GM12873 (cell line): ENCODE data around the gene PRKAB1.

Source experiments
- TF ChIP-seq, protein P1 (sequence below): IDR thresholded peaks from 2 replicates; pipeline ENCODE4 v1.5.1; 2012; ENCODE audit warnings: low read depth, mild to moderate bottlenecking, moderate library complexity, low read length, control low read depth; ENCODE audit not compliant: insufficient read depth; ENCODE audit errors: missing control alignments

Gene PRKAB1, protein sequence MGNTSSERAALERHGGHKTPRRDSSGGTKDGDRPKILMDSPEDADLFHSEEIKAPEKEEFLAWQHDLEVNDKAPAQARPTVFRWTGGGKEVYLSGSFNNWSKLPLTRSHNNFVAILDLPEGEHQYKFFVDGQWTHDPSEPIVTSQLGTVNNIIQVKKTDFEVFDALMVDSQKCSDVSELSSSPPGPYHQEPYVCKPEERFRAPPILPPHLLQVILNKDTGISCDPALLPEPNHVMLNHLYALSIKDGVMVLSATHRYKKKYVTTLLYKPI

DNA sequence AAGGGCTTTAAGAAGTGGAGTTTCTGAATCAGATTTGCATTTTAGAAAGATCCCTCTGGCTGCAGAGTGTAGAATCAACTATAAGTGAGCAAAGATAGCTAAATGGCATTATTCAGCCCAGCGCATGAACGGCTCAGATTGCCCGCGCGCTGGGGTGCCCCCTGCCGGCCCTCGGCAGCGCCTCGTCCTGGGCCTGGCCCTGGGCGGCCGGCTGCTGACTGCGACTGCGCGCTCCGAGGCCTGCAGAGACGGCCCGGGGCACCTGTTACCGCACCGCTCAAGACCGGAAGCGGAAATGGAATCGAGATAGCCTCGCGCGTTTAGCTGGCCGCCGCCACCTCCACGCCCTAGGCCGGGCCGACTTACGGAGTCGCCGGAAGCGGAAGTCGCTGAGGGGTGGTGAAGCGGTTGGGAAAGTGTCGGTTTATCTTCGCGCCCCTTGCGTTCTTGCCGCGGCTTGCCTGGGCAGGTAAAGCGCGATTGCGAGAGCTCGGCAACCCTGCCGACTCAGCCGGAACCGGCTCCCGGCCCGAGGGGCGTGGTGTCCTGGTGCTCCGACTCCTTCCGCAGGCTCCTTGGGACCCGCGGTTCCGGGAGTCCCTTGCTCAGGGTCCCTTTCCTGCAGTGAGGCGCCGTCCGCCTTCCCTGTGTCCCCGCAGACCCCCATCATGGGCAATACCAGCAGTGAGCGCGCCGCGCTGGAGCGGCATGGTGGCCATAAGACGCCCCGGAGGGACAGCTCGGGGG lies at the start of gene PRKAB1:
PRKAB1 (plus strand) TSS at position 557 of the 747 bp plus-strand sequence; CDS start at position 669, 112 bp downstream.
- TF ChIP-seq, protein P1, sequence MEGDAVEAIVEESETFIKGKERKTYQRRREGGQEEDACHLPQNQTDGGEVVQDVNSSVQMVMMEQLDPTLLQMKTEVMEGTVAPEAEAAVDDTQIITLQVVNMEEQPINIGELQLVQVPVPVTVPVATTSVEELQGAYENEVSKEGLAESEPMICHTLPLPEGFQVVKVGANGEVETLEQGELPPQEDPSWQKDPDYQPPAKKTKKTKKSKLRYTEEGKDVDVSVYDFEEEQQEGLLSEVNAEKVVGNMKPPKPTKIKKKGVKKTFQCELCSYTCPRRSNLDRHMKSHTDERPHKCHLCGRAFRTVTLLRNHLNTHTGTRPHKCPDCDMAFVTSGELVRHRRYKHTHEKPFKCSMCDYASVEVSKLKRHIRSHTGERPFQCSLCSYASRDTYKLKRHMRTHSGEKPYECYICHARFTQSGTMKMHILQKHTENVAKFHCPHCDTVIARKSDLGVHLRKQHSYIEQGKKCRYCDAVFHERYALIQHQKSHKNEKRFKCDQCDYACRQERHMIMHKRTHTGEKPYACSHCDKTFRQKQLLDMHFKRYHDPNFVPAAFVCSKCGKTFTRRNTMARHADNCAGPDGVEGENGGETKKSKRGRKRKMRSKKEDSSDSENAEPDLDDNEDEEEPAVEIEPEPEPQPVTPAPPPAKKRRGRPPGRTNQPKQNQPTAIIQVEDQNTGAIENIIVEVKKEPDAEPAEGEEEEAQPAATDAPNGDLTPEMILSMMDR, result peak; percentile 90

- TF ChIP-seq, protein P1, result no peak
Measured at GRCh38 chr12:119620490-119620889, 47.4 kb upstream of the PRKAB1 start.

GRCh38 chr12:119621878-119622277 lies 46.1 kb upstream of the PRKAB1 start:
- TF ChIP-seq, protein P1, result no peak

GRCh38 chr12:119624966-119625365 lies 43.0 kb upstream of the PRKAB1 start:
- TF ChIP-seq, protein P1, result no peak

GRCh38 chr12:119627019-119627643 lies 40.8 kb upstream of the PRKAB1 start:
- TF ChIP-seq, protein P1, result no peak

DNA sequence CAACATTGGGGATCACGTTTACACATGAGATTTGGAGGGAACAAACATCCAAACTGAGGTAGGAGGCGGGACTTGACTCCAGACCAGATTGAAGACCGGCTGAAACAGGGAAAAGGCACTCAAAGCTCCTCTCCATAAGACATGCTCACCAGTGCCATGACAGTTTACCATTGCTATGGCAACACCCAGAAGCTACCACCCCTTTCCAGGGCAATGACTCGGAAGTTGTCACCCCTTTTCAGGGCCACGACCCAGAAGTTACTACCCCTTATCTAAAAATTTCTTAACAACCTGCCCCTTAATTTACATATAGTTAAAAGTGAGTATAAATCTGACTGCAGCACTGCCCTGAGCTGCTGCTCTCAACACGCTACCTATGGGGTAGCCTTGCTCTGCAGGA lies 40.2 kb upstream of the PRKAB1 start:
- TF ChIP-seq, protein P1, result no peak

- TF ChIP-seq, protein P1, result no peak
Measured at GRCh38 chr12:119630223-119630780, 37.6 kb upstream of the PRKAB1 start.
